Activated naive CD4-positive, alpha-beta T cell treated with anti-CD3 and anti-CD28 coated beads, Interleukin-2, amount 50 U/mL, for 16 hours (primary cell): ENCODE results near the gene ZNF716.
"Not testable (repeated sequence)": the region's sequence is repeated elsewhere in the genome, so short reads cannot be mapped to it uniquely, and the experiment has no call there.

Experiments used
- DNase-seq: peaks from one replicate; pipeline ENCODE4 v3.0.0-alpha.2; 2020

Gene ZNF716

GRCh38 chr7:57449904-57450303 lies at the start of gene ZNF716:
Gene ZNF716, plus strand, starts transcription at chr7:57450177. Its CDS starts 112 bp downstream, at chr7:57450289.
- DNase-seq, result no peak

- DNase-seq, result no peak
Observed at GRCh38 chr7:57400531-57401155, 49.3 kb upstream of the ZNF716 start.

GRCh38 chr7:57403051-57403450 lies 46.9 kb upstream of the ZNF716 start:
- not testable (repeated sequence) for DNase-seq

DNA sequence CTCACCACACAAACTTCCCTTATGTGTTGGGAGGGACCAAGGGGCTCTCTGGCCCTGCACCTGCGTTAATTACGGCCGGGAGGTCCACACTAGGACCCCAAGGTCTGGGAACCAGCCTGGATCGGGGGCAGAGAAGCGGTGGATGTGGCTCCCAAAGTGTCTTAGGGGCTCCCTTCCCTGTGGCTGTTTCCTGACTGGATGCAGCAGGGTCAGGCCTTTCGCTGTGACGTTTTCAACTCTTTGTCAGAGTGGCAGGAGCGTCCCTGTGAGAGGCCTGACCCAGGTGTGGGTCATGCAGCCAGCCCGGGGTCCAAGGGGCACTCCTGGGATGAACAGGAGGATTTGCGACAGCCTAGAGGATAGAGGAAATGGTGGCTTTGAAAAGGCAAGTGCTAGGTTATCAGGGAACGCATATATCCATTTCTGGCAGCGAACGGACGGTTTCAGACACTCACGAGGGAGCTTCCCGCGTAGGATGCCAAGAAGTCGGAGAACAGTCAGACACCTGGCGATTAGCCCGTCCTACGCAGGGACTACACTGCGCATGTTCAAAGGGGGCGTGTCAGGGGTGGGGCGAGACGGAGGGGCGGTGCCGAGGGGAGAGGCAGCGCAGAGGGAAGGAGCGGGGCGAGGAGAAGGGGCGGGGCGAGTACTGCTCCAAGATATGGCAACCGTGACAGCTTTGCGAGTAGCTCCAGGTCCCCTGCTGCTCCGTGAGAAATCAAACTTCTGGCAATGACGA lies 46.2 kb upstream of the ZNF716 start:
- DNase-seq, result no peak

- DNase-seq, result no peak
Observed at GRCh38 chr7:57404343-57404966, 45.5 kb upstream of the ZNF716 start.

- no peak for DNase-seq
Observed at GRCh38 chr7:57404967-57405421, 45.0 kb upstream of the ZNF716 start.

GRCh38 chr7:57407125-57407524 lies 42.9 kb upstream of the ZNF716 start:
- DNase-seq, result no peak

- no peak for DNase-seq
Observed at GRCh38 chr7:57412168-57412567, 37.8 kb upstream of the ZNF716 start.

DNA sequence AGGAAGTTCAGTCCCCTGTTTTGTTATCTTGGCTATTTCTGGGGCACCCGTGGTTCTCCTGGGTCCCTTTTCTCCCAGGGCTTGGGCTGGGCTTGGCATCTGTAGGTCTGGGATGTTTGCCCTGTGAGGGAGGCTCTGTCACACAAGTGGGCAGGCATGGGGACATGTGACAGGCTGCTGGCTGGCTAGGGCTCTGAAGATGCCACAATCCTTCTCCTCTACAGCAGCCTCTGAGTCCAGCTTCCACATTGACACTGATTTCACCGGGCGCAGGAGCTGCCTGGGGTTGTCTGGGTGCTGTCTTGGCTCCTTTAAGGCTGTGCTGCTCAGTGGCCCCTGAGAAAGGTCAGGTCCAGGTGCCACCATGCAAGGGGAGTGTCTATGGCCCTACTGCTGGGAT lies 37.4 kb upstream of the ZNF716 start:
- DNase-seq, result no peak

- DNase-seq, result no peak
Observed at GRCh38 chr7:57413529-57414398, 36.2 kb upstream of the ZNF716 start.

DNA sequence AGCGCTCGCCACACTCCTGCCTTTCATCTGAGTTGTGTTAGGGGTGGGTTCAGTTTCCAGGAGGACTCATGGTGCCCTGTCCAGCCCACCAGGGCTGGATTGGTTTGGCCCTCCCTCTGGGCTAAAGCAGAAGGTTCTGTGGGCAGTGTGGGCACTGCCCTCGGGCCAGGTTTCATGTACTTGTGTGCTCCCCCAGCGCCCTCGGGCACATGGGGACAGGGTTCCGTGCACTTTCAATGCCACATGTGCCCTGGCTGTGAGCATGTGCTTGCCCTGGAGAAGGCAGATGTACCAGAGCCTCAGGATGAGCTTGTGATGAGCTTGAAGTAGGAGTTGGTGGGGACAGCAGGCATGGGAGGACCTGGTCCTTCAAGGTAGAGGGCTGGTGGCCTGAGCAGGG lies 35.6 kb upstream of the ZNF716 start:
- DNase-seq, result no peak

- DNase-seq, result no peak
Observed at GRCh38 chr7:57414852-57415251, 35.1 kb upstream of the ZNF716 start.

- no peak for DNase-seq
Observed at GRCh38 chr7:57415326-57415725, 34.7 kb upstream of the ZNF716 start.

- DNase-seq, result no peak
Observed at GRCh38 chr7:57415730-57416129, 34.2 kb upstream of the ZNF716 start.

DNA sequence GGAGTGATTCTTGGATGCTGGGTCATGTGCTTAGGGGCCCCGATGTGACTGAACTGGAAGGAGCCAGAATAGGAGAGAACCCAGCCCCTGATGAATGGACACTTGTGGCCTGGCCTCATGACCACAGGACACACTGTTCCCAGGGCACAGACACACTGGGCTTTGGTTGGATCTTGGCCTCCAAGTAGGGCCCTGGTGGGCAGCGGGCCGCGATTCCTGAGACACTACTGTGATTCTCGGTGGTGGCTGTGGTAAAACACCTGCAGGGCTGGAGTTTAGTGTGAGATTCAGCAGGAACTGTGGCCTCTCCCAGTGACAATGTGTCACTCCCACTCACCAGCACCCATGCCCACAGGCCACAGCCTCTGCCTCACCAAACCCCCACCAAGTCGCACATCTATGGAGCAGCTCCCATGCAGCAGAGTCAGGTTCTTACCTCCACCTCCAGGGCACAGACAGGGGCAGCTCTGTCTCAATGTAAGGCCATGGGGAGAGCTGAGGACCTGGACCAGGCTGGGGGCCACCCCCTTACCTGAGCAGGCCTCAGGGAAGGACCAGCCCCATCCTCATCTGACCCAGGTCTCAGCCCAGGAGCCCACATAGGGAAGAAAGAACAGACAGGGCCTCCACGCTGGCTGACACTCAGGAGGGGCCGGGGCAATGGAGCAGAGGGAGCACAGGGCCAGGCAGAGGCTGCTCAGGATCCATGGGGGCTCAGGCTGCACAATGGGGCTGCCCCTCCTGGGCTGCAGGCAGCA lies 33.2 kb upstream of the ZNF716 start:
- DNase-seq, result no peak

- DNase-seq, result no peak
Observed at GRCh38 chr7:57417736-57418135, 32.2 kb upstream of the ZNF716 start.

- DNase-seq, result no peak
Observed at GRCh38 chr7:57423768-57424167, 26.2 kb upstream of the ZNF716 start.

GRCh38 chr7:57424515-57425238 lies 25.3 kb upstream of the ZNF716 start:
- no peak for DNase-seq

GRCh38 chr7:57425239-57425944 lies 24.6 kb upstream of the ZNF716 start:
- no peak for DNase-seq

- DNase-seq, result no peak
Observed at GRCh38 chr7:57425969-57426628, 23.9 kb upstream of the ZNF716 start.
